Astrocyte (in vitro differentiated cells and primary cell): ENCODE results near the gene KCNJ1.

Experiments
- EZH2 ChIP-seq: IDR thresholded peaks from 2 replicates; pipeline ENCODE4 v1.6.1; 2012; ENCODE audit warnings: mild to moderate bottlenecking, low read length, inconsistent platforms; ENCODE audit not compliant: insufficient read depth
- TF ChIP-seq, protein P1 (sequence below): IDR thresholded peaks from 2 replicates; pipeline ENCODE4 v1.5.1; 2011; ENCODE audit warnings: low read depth, mild to moderate bottlenecking, inconsistent platforms, low read length, moderate library complexity; ENCODE audit not compliant: insufficient read depth

DNA sequence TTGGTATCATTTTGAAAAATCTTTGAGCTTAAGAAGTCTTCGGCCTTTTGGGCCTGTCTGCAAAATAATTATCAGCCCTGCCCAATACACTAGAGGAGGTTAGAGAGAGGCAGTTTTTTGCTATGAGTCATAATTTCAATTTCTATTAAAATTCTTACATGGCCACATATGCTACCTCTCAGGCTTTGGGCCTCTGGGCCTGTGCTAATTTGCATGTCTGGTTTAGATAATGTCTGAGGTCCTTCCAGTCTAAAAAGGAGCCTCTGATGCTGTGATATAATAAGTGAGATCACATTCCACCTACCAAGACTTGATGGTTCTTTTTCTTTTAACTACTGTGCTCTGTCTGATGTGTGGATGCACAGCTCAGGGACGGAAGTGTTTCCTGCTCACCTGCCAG, 70.8 kb downstream of the KCNJ1 start:
- TF ChIP-seq, protein P1, sequence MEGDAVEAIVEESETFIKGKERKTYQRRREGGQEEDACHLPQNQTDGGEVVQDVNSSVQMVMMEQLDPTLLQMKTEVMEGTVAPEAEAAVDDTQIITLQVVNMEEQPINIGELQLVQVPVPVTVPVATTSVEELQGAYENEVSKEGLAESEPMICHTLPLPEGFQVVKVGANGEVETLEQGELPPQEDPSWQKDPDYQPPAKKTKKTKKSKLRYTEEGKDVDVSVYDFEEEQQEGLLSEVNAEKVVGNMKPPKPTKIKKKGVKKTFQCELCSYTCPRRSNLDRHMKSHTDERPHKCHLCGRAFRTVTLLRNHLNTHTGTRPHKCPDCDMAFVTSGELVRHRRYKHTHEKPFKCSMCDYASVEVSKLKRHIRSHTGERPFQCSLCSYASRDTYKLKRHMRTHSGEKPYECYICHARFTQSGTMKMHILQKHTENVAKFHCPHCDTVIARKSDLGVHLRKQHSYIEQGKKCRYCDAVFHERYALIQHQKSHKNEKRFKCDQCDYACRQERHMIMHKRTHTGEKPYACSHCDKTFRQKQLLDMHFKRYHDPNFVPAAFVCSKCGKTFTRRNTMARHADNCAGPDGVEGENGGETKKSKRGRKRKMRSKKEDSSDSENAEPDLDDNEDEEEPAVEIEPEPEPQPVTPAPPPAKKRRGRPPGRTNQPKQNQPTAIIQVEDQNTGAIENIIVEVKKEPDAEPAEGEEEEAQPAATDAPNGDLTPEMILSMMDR, result no peak
- TF ChIP-seq EZH2, result no peak
